HEK293 (cell line): ENCODE measurements around the gene SLC35A2.
A peak's percentile ranks its signal among the peaks of the same experiment; 100 is the strongest.

Source experiments
- BCL6B ChIP-seq: fragments of 450-650 bp; formaldehyde crosslinking; IDR thresholded peaks from 2 replicates; pipeline ENCODE4 v1.5.1; 2017; ENCODE audit warnings: missing biosample characterization, missing genetic modification characterization
- CTCF ChIP-seq: fragments of 450-650 bp; formaldehyde crosslinking; IDR thresholded peaks from 2 replicates; pipeline ENCODE4 v1.5.1; 2016; ENCODE audit warnings: missing biosample characterization, missing genetic modification characterization
- EGR2 ChIP-seq: fragments of 450-650 bp; formaldehyde crosslinking; IDR thresholded peaks from 2 replicates; pipeline ENCODE4 v1.5.1; 2016; ENCODE audit warnings: low read depth, missing biosample characterization, missing genetic modification characterization
- GLIS1 ChIP-seq: fragments of 450-650 bp; formaldehyde crosslinking; IDR thresholded peaks from 2 replicates; pipeline ENCODE4 v1.5.1; 2016; ENCODE audit warnings: missing biosample characterization, missing genetic modification characterization
- KLF9 ChIP-seq: fragments of 450-650 bp; formaldehyde crosslinking; IDR thresholded peaks from 2 replicates; pipeline ENCODE4 v1.5.1; 2016; ENCODE audit warnings: missing biosample characterization, missing genetic modification characterization, low read depth
- MZF1 ChIP-seq: fragments of 450-650 bp; formaldehyde crosslinking; IDR thresholded peaks from 2 replicates; pipeline ENCODE4 v1.5.1; 2017; ENCODE audit warnings: missing biosample characterization, missing genetic modification characterization, borderline replicate concordance
- OSR2 ChIP-seq: fragments of 450-650 bp; formaldehyde crosslinking; IDR thresholded peaks from 2 replicates; pipeline ENCODE4 v1.5.1; 2016; ENCODE audit warnings: missing biosample characterization, missing genetic modification characterization
- OVOL3 ChIP-seq: fragments of 450-650 bp; formaldehyde crosslinking; IDR thresholded peaks from 2 replicates; pipeline ENCODE4 v1.5.1; 2016; ENCODE audit warnings: missing biosample characterization, missing genetic modification characterization
- PBX3 ChIP-seq: sonication (generic); formaldehyde crosslinking; IDR thresholded peaks from 2 replicates; pipeline ENCODE4 v1.8.1; 2022; ENCODE audit warnings: mild to moderate bottlenecking, moderate library complexity, missing genetic modification reagents
- PRDM10 ChIP-seq: fragments of 450-650 bp; formaldehyde crosslinking; IDR thresholded peaks from 2 replicates; pipeline ENCODE4 v1.5.1; 2016; ENCODE audit warnings: missing biosample characterization, missing genetic modification characterization
- SP3 ChIP-seq: fragments of 450-650 bp; formaldehyde crosslinking; IDR thresholded peaks from 2 replicates; pipeline ENCODE4 v1.5.1; 2016; ENCODE audit warnings: missing biosample characterization, missing genetic modification characterization
- ZBTB26 ChIP-seq: fragments of 450-650 bp; formaldehyde crosslinking; optimal IDR thresholded peaks from 2 replicates; pipeline ENCODE3; 2016; ENCODE audit warnings: missing biosample characterization, mild to moderate bottlenecking, missing genetic modification characterization
- ZBTB44 ChIP-seq: fragments of 450-650 bp; IDR thresholded peaks from 2 replicates; pipeline ENCODE4 v1.5.1; 2018; ENCODE audit warnings: missing biosample characterization, mild to moderate bottlenecking, missing genetic modification characterization
- ZBTB7A ChIP-seq: fragments of 450-650 bp; formaldehyde crosslinking; IDR thresholded peaks from 2 replicates; pipeline ENCODE4 v1.5.1; 2016; ENCODE audit warnings: low read depth, missing biosample characterization, missing genetic modification characterization
- ZFHX2 ChIP-seq: fragments of 450-650 bp; formaldehyde crosslinking; conservative IDR thresholded peaks from 2 replicates; pipeline ENCODE4 v1.5.1; 2016; ENCODE audit warnings: missing biosample characterization, missing genetic modification characterization
- ZNF19 ChIP-seq: fragments of 450-650 bp; formaldehyde crosslinking; IDR thresholded peaks from 2 replicates; pipeline ENCODE4; 2016; ENCODE audit warnings: missing biosample characterization, missing genetic modification characterization, low read depth
- ZNF24 ChIP-seq: fragments of 450-650 bp; formaldehyde crosslinking; IDR thresholded peaks from 2 replicates; pipeline ENCODE4 v1.5.1; 2016; ENCODE audit warnings: missing biosample characterization, missing genetic modification characterization
- ZNF37A ChIP-seq: fragments of 450-650 bp; IDR thresholded peaks from 2 replicates; pipeline ENCODE4 v1.5.1; 2018; ENCODE audit warnings: missing biosample characterization, missing genetic modification characterization
- ZNF391 ChIP-seq: fragments of 450-650 bp; formaldehyde crosslinking; IDR thresholded peaks from 2 replicates; pipeline ENCODE4 v1.5.1; 2016; ENCODE audit warnings: low read depth, missing biosample characterization, missing genetic modification characterization, borderline replicate concordance
- ZNF501 ChIP-seq: fragments of 450-650 bp; formaldehyde crosslinking; IDR thresholded peaks from 2 replicates; pipeline ENCODE4 v1.5.1; 2016; ENCODE audit warnings: missing biosample characterization, missing genetic modification characterization
- ZNF514 ChIP-seq: fragments of 450-650 bp; formaldehyde crosslinking; IDR thresholded peaks from 2 replicates; pipeline ENCODE4 v1.5.1; 2016; ENCODE audit warnings: missing biosample characterization, missing genetic modification characterization
- ZNF560 ChIP-seq: fragments of 450-650 bp; formaldehyde crosslinking; IDR thresholded peaks from 2 replicates; pipeline ENCODE4 v1.5.1; 2017; ENCODE audit warnings: missing biosample characterization, missing genetic modification characterization, borderline replicate concordance
- ZNF639 ChIP-seq: fragments of 450-650 bp; formaldehyde crosslinking; IDR thresholded peaks from 2 replicates; pipeline ENCODE4 v1.5.1; 2016; ENCODE audit warnings: missing biosample characterization, missing genetic modification characterization
- ZSCAN23 ChIP-seq: fragments of 450-650 bp; formaldehyde crosslinking; IDR thresholded peaks from 2 replicates; pipeline ENCODE4 v1.5.1; 2016; ENCODE audit warnings: missing biosample characterization, missing genetic modification characterization

SLC35A2 gene

GRCh38 chrX:48956728-48957414, 45.4 kb upstream of the SLC35A2 start (continued):
- peak; percentile 55 for TF ChIP-seq ZBTB26 (tag by site-specific recombination)
- TF ChIP-seq OVOL3 (tag by site-specific recombination), result no peak
- no peak for TF ChIP-seq ZNF501
- TF ChIP-seq ZNF391 (tag by site-specific recombination), result no peak
- peak; percentile 55; the same call in 1 of the 2 replicates for TF ChIP-seq EGR2
- no peak for TF ChIP-seq ZNF37A (tag by site-specific recombination)
- TF ChIP-seq ZNF19 (tag by site-specific recombination), result no peak
- 0 out of 2 replicates have a peak, but pooled peaks have one; percentile 46 for TF ChIP-seq PBX3 (CRISPR knock-in tag)
- no peak for TF ChIP-seq MZF1 (tag by site-specific recombination)
- TF ChIP-seq ZNF24 (tag by site-specific recombination), result no peak
- no peak for TF ChIP-seq CTCF (tag by site-specific recombination)
- no peak for TF ChIP-seq BCL6B (tag by site-specific recombination)
- TF ChIP-seq ZFHX2 (tag by site-specific recombination), result peak; percentile 92
- no peak for TF ChIP-seq ZNF560 (tag by site-specific recombination)
- no peak for TF ChIP-seq OSR2 (tag by site-specific recombination)
- TF ChIP-seq ZBTB7A (tag by site-specific recombination), result no peak
- no peak for TF ChIP-seq ZBTB44
- no peak for TF ChIP-seq GLIS1 (tag by site-specific recombination)
- peak; percentile 46; the same call in 1 of the 2 replicates for TF ChIP-seq KLF9 (tag by site-specific recombination)
- TF ChIP-seq PRDM10 (tag by site-specific recombination), result peak; percentile 10; the same call in 1 of the 2 replicates
- TF ChIP-seq ZSCAN23 (tag by site-specific recombination), result no peak
- TF ChIP-seq SP3 (tag by site-specific recombination), result peak; percentile 29; the same call in 1 of the 2 replicates
- TF ChIP-seq ZNF514 (tag by site-specific recombination), result no peak
- TF ChIP-seq ZNF639, result no peak
- TF ChIP-seq, all 188 proteins: peak for 8
